ENCODE data around the gene VCP.
A peak's percentile ranks its signal among the peaks of the same experiment; 100 is the strongest.

The VCP gene

GRCh38 chr9:35059438-35059837, 13.0 kb downstream of the VCP start:
- DNase-seq, result no peak

GRCh38 chr9:35057271-35057620, 15.2 kb downstream of the VCP start:
- DNase-seq, result no peak

- no peak for DNase-seq
Observed at GRCh38 chr9:35056571-35057270, 15.7 kb downstream of the VCP start.

GRCh38 chr9:35054871-35055644, 17.4 kb downstream of the VCP start:
- DNase-seq, result no peak

GRCh38 chr9:35054185-35054835, 18.1 kb downstream of the VCP start:
- no peak for DNase-seq

- peak; percentile 56 to 69 (median 58) for DNase-seq
Observed at GRCh38 chr9:35051069-35051967, 21.1 kb downstream of the VCP start.

GRCh38 chr9:35048511-35048910, 23.9 kb downstream of the VCP start:
- no peak for DNase-seq

- no peak for DNase-seq
Observed at GRCh38 chr9:35044071-35044470, 28.4 kb downstream of the VCP start.

- DNase-seq, result no peak
Observed at GRCh38 chr9:35042891-35043545, 29.4 kb downstream of the VCP start.

GRCh38 chr9:35042081-35042604, 30.3 kb downstream of the VCP start:
- peak in 3 of 4 experiments; percentile 27 to 31 (median 28) for DNase-seq

GRCh38 chr9:35035851-35036701, 36.3 kb downstream of the VCP start:
- DNase-seq, result peak in 1 of 4 experiments; percentile 13

GRCh38 chr9:35033101-35033500, 39.3 kb downstream of the VCP start:
- DNase-seq, result no peak

GRCh38 chr9:35029852-35030251, 42.6 kb downstream of the VCP start:
- DNase-seq, result peak; percentile 11 to 38 (median 26)

- no peak for DNase-seq
Observed at GRCh38 chr9:35029241-35029640, 43.2 kb downstream of the VCP start.

- no peak for DNase-seq
Observed at GRCh38 chr9:35028341-35028740, 44.1 kb downstream of the VCP start.

- no peak for DNase-seq
Observed at GRCh38 chr9:35027860-35028259, 44.6 kb downstream of the VCP start.

GRCh38 chr9:35027374-35027773, 45.1 kb downstream of the VCP start:
- no peak for DNase-seq

GRCh38 chr9:35026671-35027070, 45.8 kb downstream of the VCP start:
- DNase-seq, result no peak

- DNase-seq, result peak in 1 of 4 experiments; percentile 7
Observed at GRCh38 chr9:35023443-35023842, 49.0 kb downstream of the VCP start.

- DNase-seq, result no peak
Observed at GRCh38 chr9:35014517-35014916, 57.9 kb downstream of the VCP start.

All from suppressor macrophage (primary cell).